ENCODE measurements around the gene DENND1B. TPM values are rescaled to one million over a fixed set of nuclear protein-coding genes. Genes with fewer than 3 reads are reported as not detected.

Gene DENND1B
- total RNA-seq, 1 donor from 2014 or later: 7.5 TPM

- no peaks in the 10 kb centered on the region for H3K36me3 ChIP-seq (ENCODE audit: control insufficient read depth, insufficient read depth, low read length)
- H3K4me3 ChIP-seq (ENCODE audit: low read depth, low read length): no peak overlapping the region
- TF ChIP-seq CTCF (IDR thresholded peaks at IDR 0.05; ENCODE audit: insufficient read depth, low read length, poor library complexity, severe bottlenecking): no peak
- H3K27me3 ChIP-seq (ENCODE audit: control insufficient read depth, insufficient read depth, low read length): no peaks in the 10 kb centered on the region
- DNase-seq (ENCODE audit: low read depth): no peak
Measured at GRCh38 chr1:197800379-197801110, 25.3 kb upstream of the DENND1B start.

- TF ChIP-seq CTCF (IDR thresholded peaks at IDR 0.05; ENCODE audit: insufficient read depth, low read length, poor library complexity, severe bottlenecking): no peak
- no peak for DNase-seq (ENCODE audit: low read depth)
- Histone ChIP-seq H3K36me3 (ENCODE audit: control insufficient read depth, insufficient read depth, low read length) (no peaks in the 10 kb centered on the region), H3K4me3 (ENCODE audit: low read depth, low read length) (no peak overlapping the region), H3K27me3 (ENCODE audit: control insufficient read depth, insufficient read depth, low read length) (no peaks in the 10 kb centered on the region)
Measured at GRCh38 chr1:197799271-197799670, 24.0 kb upstream of the DENND1B start.

GRCh38 chr1:197798492-197798891, 23.2 kb upstream of the DENND1B start:
- no peaks in the 10 kb centered on the region for H3K36me3 ChIP-seq (ENCODE audit: control insufficient read depth, insufficient read depth, low read length)
- no peak for TF ChIP-seq CTCF (IDR thresholded peaks at IDR 0.05; ENCODE audit: insufficient read depth, low read length, poor library complexity, severe bottlenecking)
- H3K27me3 ChIP-seq (ENCODE audit: control insufficient read depth, insufficient read depth, low read length): no peaks in the 10 kb centered on the region

GRCh38 chr1:197797010-197797409, 21.7 kb upstream of the DENND1B start:
- no peak for DNase-seq (ENCODE audit: low read depth)
- TF ChIP-seq CTCF (IDR thresholded peaks at IDR 0.05; ENCODE audit: insufficient read depth, low read length, poor library complexity, severe bottlenecking): no peak
- no peaks in the 10 kb centered on the region for H3K36me3 ChIP-seq (ENCODE audit: control insufficient read depth, insufficient read depth, low read length)
- H3K4me3 ChIP-seq (ENCODE audit: low read depth, low read length): no peak overlapping the region
- no peaks in the 10 kb centered on the region for H3K27me3 ChIP-seq (ENCODE audit: control insufficient read depth, insufficient read depth, low read length)

More at GRCh38 chr1:197798492-197798891, 23.2 kb upstream of the DENND1B start:
- H3K4me3 ChIP-seq (ENCODE audit: low read depth, low read length): no peak overlapping the region
- DNase-seq (ENCODE audit: low read depth): no peak

- no peaks in the 10 kb centered on the region for H3K27me3 ChIP-seq (ENCODE audit: control insufficient read depth, insufficient read depth, low read length)
- DNase-seq (ENCODE audit: low read depth): no peak
- no peak overlapping the region for H3K4me3 ChIP-seq (ENCODE audit: low read depth, low read length)
- no peaks in the 10 kb centered on the region for H3K36me3 ChIP-seq (ENCODE audit: control insufficient read depth, insufficient read depth, low read length)
- no peak for TF ChIP-seq CTCF (IDR thresholded peaks at IDR 0.05; ENCODE audit: insufficient read depth, low read length, poor library complexity, severe bottlenecking)
Measured at GRCh38 chr1:197788741-197789739, 13.8 kb upstream of the DENND1B start.
